SU-DHL-6 (cell line): ENCODE data around the gene HLF.

Experiments used
- EZH2phosphoT487 ChIP-seq: fragments of 200-600 bp; sonication (generic), shearing (Covaris generic); conservative IDR thresholded peaks from 2 replicates; pipeline ENCODE4 v1.6.1; 2018; ENCODE audit warnings: mild to moderate bottlenecking, antibody characterized with exemption, low read length, moderate library complexity, mixed read lengths
- TF ChIP-seq, protein P1 (sequence below): fragments of 200-600 bp; sonication (generic); IDR thresholded peaks from one replicate; pipeline ENCODE4 v1.5.1; 2017; ENCODE audit warnings: antibody characterized with exemption, mild to moderate bottlenecking, low read length, moderate library complexity; ENCODE audit not compliant: insufficient read depth, poor library complexity, severe bottlenecking

GRCh38 chr17:55269894-55270293 lies 5.1 kb downstream of the HLF start:
- TF ChIP-seq, protein P1, sequence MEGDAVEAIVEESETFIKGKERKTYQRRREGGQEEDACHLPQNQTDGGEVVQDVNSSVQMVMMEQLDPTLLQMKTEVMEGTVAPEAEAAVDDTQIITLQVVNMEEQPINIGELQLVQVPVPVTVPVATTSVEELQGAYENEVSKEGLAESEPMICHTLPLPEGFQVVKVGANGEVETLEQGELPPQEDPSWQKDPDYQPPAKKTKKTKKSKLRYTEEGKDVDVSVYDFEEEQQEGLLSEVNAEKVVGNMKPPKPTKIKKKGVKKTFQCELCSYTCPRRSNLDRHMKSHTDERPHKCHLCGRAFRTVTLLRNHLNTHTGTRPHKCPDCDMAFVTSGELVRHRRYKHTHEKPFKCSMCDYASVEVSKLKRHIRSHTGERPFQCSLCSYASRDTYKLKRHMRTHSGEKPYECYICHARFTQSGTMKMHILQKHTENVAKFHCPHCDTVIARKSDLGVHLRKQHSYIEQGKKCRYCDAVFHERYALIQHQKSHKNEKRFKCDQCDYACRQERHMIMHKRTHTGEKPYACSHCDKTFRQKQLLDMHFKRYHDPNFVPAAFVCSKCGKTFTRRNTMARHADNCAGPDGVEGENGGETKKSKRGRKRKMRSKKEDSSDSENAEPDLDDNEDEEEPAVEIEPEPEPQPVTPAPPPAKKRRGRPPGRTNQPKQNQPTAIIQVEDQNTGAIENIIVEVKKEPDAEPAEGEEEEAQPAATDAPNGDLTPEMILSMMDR, result no peak
- no peak for TF ChIP-seq EZH2phosphoT487
